ENCODE measurements around the gene ZNHIT2.

- TF ChIP-seq CTCF (conservative IDR thresholded peaks at IDR 0.05; ENCODE audit: low read depth in 2 of 2) (no peak), POLR2AphosphoS5 (IDR thresholded peaks at IDR 0.05; ENCODE audit: low read depth) (no peak), EZH2 (IDR thresholded peaks at IDR 0.05; ENCODE audit: low read depth, unreplicated experiment) (no peak), EZH2phosphoT487 (IDR thresholded peaks at IDR 0.05; ENCODE audit: unreplicated experiment) (no peak), REST (IDR thresholded peaks at IDR 0.05; ENCODE audit: unreplicated experiment) (no peak), CREB1 (CRISPR knock-in tag; IDR thresholded peaks at IDR 0.05; ENCODE audit: low read depth) (no peak), NANOG (IDR thresholded peaks at IDR 0.05; ENCODE audit: borderline replicate concordance) (no peak), JUNB (IDR thresholded peaks at IDR 0.05; ENCODE audit: unreplicated experiment) (no peak), ETS1 (IDR thresholded peaks at IDR 0.05) (no peak), ZNF114 (CRISPR knock-in tag; IDR thresholded peaks at IDR 0.05) (no peak), ZNF462 (CRISPR knock-in tag; IDR thresholded peaks at IDR 0.05) (no peak), STAT1 (IDR thresholded peaks at IDR 0.05; ENCODE audit: unreplicated experiment) (no peak)
Observed at GRCh38 chr11:65069217-65069616, 48.3 kb downstream of the ZNHIT2 start.

Measured in GM23338 (cell line).